Neuronal stem cell (in vitro differentiated cells): ENCODE data around the gene MRPL52.

ENCODE experiments used
- DNase-seq: peaks from one replicate; pipeline ENCODE4 v3.0.0-alpha.2; 2013; ENCODE audit warnings: low spot score
- H2AFZ ChIP-seq: one replicate; pipeline ENCODE4 v1.6.1; 2013; ENCODE audit warnings: mild to moderate bottlenecking, low read length, inconsistent platforms
- H2AK5ac ChIP-seq: 2 replicates; pipeline ENCODE4 v1.6.1; 2013; ENCODE audit warnings: low read depth, mild to moderate bottlenecking, inconsistent platforms, low read length, moderate library complexity, mixed read lengths
- H2BK120ac ChIP-seq: 2 replicates; pipeline ENCODE4 v1.6.1; 2013; ENCODE audit warnings: low read depth, mild to moderate bottlenecking, inconsistent platforms, low read length, moderate library complexity, mixed read lengths
- H2BK12ac ChIP-seq: one replicate; pipeline ENCODE4 v1.6.1; 2013; ENCODE audit warnings: low read length, inconsistent platforms
- H2BK15ac ChIP-seq: 2 replicates; pipeline ENCODE4 v1.6.1; 2013; ENCODE audit warnings: mild to moderate bottlenecking, low read length, inconsistent platforms, mixed read lengths
- H2BK5ac ChIP-seq: one replicate; pipeline ENCODE4 v1.6.1; 2013; ENCODE audit warnings: inconsistent platforms, mild to moderate bottlenecking, low read length, moderate library complexity
- H3K14ac ChIP-seq: one replicate; pipeline ENCODE4 v1.6.1; 2013; ENCODE audit warnings: low read length, inconsistent platforms
- H3K18ac ChIP-seq: 2 replicates; pipeline ENCODE4 v1.6.1; 2013; ENCODE audit warnings: low read length, inconsistent platforms
- H3K23ac ChIP-seq: 2 replicates; pipeline ENCODE4 v1.6.1; 2013; ENCODE audit warnings: low read depth, mild to moderate bottlenecking, mixed read lengths, low read length, inconsistent platforms; ENCODE audit not compliant: poor library complexity
- H3K27ac ChIP-seq: replicated peaks from 3 replicates; pipeline ENCODE4 v1.5.1; 2013; ENCODE audit warnings: low read length, inconsistent platforms
- H3K27me3 ChIP-seq, 3 experiments: 2 replicates each; pipeline ENCODE4 v1.6.1; 2013; ENCODE audit warnings: low read length in 3 of 3, mild to moderate bottlenecking in 2 of 3, inconsistent platforms in 1 of 3, low read depth in 1 of 3, mixed read lengths in 1 of 3, moderate library complexity in 1 of 3; ENCODE audit not compliant: control insufficient read depth in 3 of 3, insufficient read depth in 3 of 3
- H3K36me3 ChIP-seq, 2 donors: replicated peaks in 1 of 2; 2 replicates each; pipeline ENCODE4 v1.6.1; 2013; ENCODE audit warnings: low read length in 2 of 2; ENCODE audit not compliant: control insufficient read depth in 2 of 2, insufficient read depth in 2 of 2
- H3K4ac ChIP-seq: 2 replicates; pipeline ENCODE4 v1.6.1; 2013; ENCODE audit warnings: inconsistent platforms, mild to moderate bottlenecking, low read length, moderate library complexity
- H3K4me1 ChIP-seq, 2 donors: 1 replicate in 1 of 2; 2 replicates in 1 of 2; pipeline ENCODE4 v1.6.1; 2013; ENCODE audit warnings: low read length in 2 of 2, low read depth in 1 of 2; ENCODE audit not compliant: control insufficient read depth in 2 of 2, insufficient read depth in 1 of 2
- H3K4me2 ChIP-seq: one replicate; pipeline ENCODE4 v1.6.1; 2013; ENCODE audit warnings: mild to moderate bottlenecking, low read length, inconsistent platforms; ENCODE audit not compliant: insufficient read depth, poor library complexity, severe bottlenecking
- H3K4me3 ChIP-seq, 2 donors: 2 replicates each; pipeline ENCODE4 v1.5.1; 2013; ENCODE audit warnings: low read length in 2 of 2, mild to moderate bottlenecking in 2 of 2, inconsistent platforms in 1 of 2, moderate library complexity in 1 of 2
- H3K79me1 ChIP-seq: one replicate; pipeline ENCODE4 v1.6.1; 2013; ENCODE audit warnings: low read depth, mild to moderate bottlenecking, inconsistent platforms, low read length, moderate library complexity
- H3K9ac ChIP-seq: one replicate; pipeline ENCODE4 v1.6.1; 2013; ENCODE audit warnings: mild to moderate bottlenecking, low read depth, low read length, inconsistent platforms; ENCODE audit not compliant: poor library complexity
- H3K9me3 ChIP-seq, 2 donors: replicated peaks in 1 of 2; 2 replicates each; pipeline versions ENCODE3 to v1.6.1; 2013; ENCODE audit warnings: low read length in 2 of 2, mild to moderate bottlenecking in 2 of 2, inconsistent platforms in 1 of 2, low read depth in 1 of 2, mixed read lengths in 1 of 2, moderate library complexity in 1 of 2; ENCODE audit not compliant: control insufficient read depth in 2 of 2, insufficient read depth in 1 of 2
- H4K8ac ChIP-seq: one replicate; pipeline ENCODE4 v1.6.1; 2013; ENCODE audit warnings: low read depth, mild to moderate bottlenecking, inconsistent platforms, low read length, moderate library complexity
- H4K91ac ChIP-seq: one replicate; pipeline ENCODE4 v1.6.1; 2013; ENCODE audit warnings: low read length, low read depth, mild to moderate bottlenecking, inconsistent platforms; ENCODE audit not compliant: poor library complexity
- WGBS, 2 donors: extraction: QIAGEN DNeasy Blood & Tissue Kit; methylation state at CpG; one replicate each; pipeline ENCODE4 v1.1.7; 2013; ENCODE audit warnings: missing lambda C conversion rate in 2 of 2, mixed read lengths in 1 of 2; ENCODE audit not compliant: insufficient read length in 2 of 2, insufficient replicate concordance in 1 of 2; ENCODE audit errors: extremely low coverage in 2 of 2; 5-methylcytosine and 5-hydroxymethylcytosine counted together

The MRPL52 gene

DNA sequence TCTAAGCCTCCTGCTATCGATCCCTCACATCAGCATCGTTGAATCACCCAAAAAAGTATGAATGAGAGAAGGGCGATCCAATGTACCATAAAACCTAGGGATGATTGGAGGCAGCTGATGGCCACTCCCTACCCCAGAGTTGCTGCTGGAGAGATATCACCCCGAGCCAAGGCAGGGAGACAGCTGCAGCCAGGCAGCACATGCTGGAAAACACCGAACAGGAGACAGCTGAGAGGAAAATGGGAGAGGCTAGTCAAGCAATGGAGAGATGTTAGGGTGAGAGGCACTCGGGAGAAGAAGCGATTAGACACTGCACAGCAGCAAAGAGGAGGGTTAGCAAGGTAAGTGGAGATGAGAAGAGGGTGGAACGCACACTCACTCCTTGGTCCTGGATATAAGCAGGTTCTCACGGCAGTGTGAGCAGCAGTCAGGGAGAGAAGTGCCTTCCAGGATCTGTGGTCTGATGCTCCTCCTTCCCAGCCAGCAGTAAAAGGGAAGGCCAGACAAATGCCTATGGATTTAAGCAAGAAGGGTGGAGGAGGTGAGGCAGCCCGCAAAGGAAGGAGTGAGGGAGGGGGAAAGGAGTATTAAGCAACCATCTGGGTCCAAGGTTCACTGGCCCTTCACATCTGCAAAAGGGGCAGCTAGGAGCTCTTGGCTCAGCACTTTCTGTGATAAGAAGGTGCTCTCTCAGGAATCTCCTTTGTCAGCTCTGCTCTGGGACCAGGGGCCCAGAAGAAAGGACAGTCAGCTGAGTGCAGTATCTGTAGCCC is 14.6 kb upstream of the MRPL52 start, which contains the start of gene SLC7A7:
Gene SLC7A7, minus strand, starts transcription at position 495 of the 773 bp plus-strand sequence. CDS start 2,037 bp downstream, outside the sequence.
- Histone ChIP-seq H3K23ac (peak within 1 kb of the TSS; percentile 61), H3K36me3 (no peaks in the 10 kb centered on the region), H4K8ac (no peak within 1 kb of the TSS), H4K91ac (no peak within 1 kb of the TSS), H3K9ac (peak within 1 kb of the TSS; percentile 2), H3K4me1 (peaks cover 8 to 12% of the 10 kb centered on the region in 2 donors), H2AFZ (peak within 1 kb of the TSS; percentile 82), H3K27ac (no peak within 1 kb of the TSS), H3K14ac (no peak within 1 kb of the TSS), H2BK5ac (no peak within 1 kb of the TSS), H2AK5ac (no peak within 1 kb of the TSS), H3K4me2 (no peak within 1 kb of the TSS), H3K27me3 (no peaks in the 10 kb centered on the region), H2BK120ac (no peak within 1 kb of the TSS), H3K9me3 (no peaks in the 10 kb centered on the region), H3K18ac (peak within 1 kb of the TSS; percentile 72), H3K79me1 (no peaks in the 10 kb centered on the region), H2BK15ac (no peak within 1 kb of the TSS), H2BK12ac (no peak within 1 kb of the TSS), H3K4ac (no peak within 1 kb of the TSS), H3K4me3 (no peak within 1 kb of the TSS)
- no CpG with 5 or more reads among the region's 10 CpGs for WGBS, 2 donors
- no peak for DNase-seq

GRCh38 chr14:22819151-22819988 is 10.3 kb upstream of the MRPL52 start:
- Histone ChIP-seq H2BK12ac (no peak overlapping the region), H2BK15ac (peak overlapping the region; percentile 0), H3K4ac (no peak overlapping the region), H2BK120ac (no peak overlapping the region), H3K36me3 (no peaks in the 10 kb centered on the region), H2AFZ (peak overlapping the region; percentile 35), H3K4me2 (no peak overlapping the region), H3K9me3 (no peaks in the 10 kb centered on the region), H3K4me1 (peaks cover 8 to 20% of the 10 kb centered on the region in 2 donors), H2AK5ac (no peak overlapping the region), H4K91ac (no peak overlapping the region), H3K27ac (no peak overlapping the region), H3K79me1 (no peaks in the 10 kb centered on the region), H2BK5ac (no peak overlapping the region), H4K8ac (no peak overlapping the region), H3K4me3 (no peak overlapping the region), H3K14ac (no peak overlapping the region), H3K9ac (no peak overlapping the region), H3K27me3 (peaks cover 0 to 6% (median 3%) of the 10 kb centered on the region in 3 experiments), H3K23ac (peak overlapping the region; percentile 37), H3K18ac (no peak overlapping the region)
- no peak for DNase-seq
- WGBS, 2 donors: no CpG with 5 or more reads among the region's 10 CpGs

- Histone ChIP-seq H3K9me3 (no peaks in the 10 kb centered on the region), H3K4me3 (no peak overlapping the region), H3K4ac (no peak overlapping the region), H2AK5ac (no peak overlapping the region), H3K36me3 (no peaks in the 10 kb centered on the region), H3K9ac (no peak overlapping the region), H3K79me1 (no peaks in the 10 kb centered on the region), H3K23ac (no peak overlapping the region), H2BK15ac (no peak overlapping the region), H3K14ac (no peak overlapping the region), H2BK12ac (no peak overlapping the region), H4K8ac (no peak overlapping the region), H3K27me3 (peaks cover 0 to 6% (median 3%) of the 10 kb centered on the region in 3 experiments), H2BK120ac (no peak overlapping the region), H2AFZ (peak overlapping the region; percentile 68), H3K18ac (no peak overlapping the region), H3K4me1 (peaks cover 1 to 11% of the 10 kb centered on the region in 2 donors), H3K27ac (no peak overlapping the region), H3K4me2 (no peak overlapping the region), H2BK5ac (no peak overlapping the region), H4K91ac (no peak overlapping the region)
- no CpG with 5 or more reads among the region's 1 CpG for WGBS, 2 donors
- DNase-seq: no peak
These were observed 9.0 kb upstream of the MRPL52 start for GRCh38 chr14:22820731-22821130.
